ENCODE results near the gene DCBLD1.

- TF ChIP-seq CTCF (IDR thresholded peaks at IDR 0.05) (peak in 1 of 6 experiments; percentile 30), POLR2A (IDR thresholded peaks at IDR 0.05) (peak; percentile 83)
Measured at GRCh38 chr6:117482240-117483003, at the start of gene DCBLD1.

All from Peyer's patch (tissue), 4 donors.